HG03457 (cell line): ENCODE measurements around the gene FGF19.

Source experiments
- ATAC-seq: cut with Tn5 transposase; IDR thresholded peaks from one replicate; pipeline ENCODE4 v1.9.1; 2021; ENCODE audit warnings: moderate number of reproducible peaks; ENCODE audit not compliant: unreplicated experiment

The FGF19 gene

DNA sequence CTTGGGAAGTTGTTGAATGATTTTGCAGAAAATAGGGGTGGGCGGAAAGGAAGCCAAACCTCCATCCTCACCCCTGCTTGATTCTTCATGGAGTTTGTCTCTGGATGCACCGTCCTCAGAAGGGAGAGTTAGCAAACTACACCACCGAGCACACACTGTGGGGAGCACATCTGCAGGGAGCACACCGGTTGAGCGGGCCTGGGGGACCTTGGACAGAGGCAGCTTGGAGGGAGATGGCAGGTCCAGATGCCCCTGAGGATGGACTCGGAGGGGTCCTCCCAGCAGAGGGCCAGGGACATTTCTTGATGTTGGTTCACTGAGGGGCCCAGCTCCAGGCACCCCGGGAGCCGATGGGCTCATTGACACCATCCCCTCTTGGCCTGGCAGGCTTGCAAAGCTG, 15.1 kb upstream of the FGF19 start:
- no peak for ATAC-seq

DNA sequence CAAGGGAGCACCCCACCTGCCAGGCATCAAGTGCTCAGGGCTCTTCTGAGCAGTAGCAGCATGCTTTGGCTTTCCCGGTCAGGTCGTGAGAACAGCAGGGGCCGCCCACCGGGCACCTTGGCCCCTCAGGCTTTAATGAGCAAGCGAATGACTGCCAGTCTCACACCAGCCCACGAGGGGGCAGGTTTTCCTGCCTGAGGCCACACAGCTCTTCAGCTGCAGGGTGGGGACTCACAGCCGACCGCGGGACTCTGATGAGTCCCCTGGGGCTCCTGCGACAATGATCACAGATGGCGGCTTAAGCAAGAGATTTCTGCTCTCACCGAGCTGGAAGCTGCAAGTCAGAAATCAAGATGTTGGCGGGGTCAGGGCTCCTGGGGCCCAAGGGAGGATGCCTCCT, 14.3 kb upstream of the FGF19 start:
- no peak for ATAC-seq

DNA sequence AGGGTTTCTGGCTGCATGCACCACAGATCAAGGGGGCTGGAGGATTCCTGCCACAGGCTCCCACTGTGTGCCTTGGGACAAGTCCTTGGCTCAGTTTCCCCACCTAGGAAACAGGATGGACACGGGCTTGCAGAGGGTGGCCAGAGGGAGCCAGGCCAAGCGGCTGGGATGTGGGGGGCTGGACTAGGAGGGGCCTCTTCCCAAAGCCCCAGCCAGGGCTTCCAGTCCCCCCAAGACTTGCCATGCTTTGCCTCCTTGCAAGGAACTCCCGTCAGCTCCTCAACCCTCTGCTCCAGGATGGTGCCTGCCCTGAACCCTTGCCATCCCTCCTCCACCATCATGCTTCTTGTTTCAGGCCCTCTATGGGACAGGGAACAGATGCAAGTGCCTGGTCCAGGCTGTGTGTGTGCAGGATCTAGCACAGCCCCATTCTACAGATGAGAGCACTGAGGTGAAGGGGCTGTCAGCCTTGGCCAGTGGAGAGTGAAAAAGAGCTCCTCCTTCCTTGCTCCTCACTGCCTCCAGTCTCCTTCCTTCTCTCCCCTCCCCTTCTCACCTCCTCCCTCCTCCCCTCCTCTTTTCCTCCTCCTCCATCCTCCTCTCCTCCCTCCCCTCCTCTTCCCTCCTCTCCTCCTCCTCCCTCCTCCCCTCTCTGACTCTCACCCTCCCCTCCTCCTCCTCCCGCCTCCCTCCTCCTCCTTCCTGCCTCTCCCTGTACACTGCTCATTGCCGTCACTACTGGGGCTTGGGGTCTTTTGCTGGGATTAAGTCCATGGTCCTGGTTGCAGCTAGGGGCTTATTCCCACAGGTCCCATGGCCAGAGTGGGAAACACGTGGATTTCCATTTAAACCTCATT, 13.3 kb upstream of the FGF19 start:
- no peak for ATAC-seq

DNA sequence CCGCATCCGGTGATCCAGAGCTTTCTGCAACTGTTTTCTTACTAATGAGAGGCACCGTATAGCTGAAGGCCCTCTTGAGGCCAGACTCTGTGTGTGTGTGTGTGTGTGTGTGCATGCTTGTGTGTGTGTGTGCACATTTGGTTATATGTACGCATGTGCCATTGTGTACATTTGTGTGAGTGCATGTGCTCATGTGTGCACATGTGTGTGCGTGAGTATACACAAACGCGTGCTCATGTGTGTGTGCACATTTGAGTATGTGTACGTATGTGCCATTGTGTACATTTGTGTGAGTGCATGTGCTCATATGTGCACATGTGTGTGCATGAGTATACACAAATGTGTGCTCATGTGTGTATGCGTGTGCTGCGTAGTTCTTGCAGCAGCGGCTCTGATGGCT, 12.3 kb upstream of the FGF19 start:
- no peak for ATAC-seq

DNA sequence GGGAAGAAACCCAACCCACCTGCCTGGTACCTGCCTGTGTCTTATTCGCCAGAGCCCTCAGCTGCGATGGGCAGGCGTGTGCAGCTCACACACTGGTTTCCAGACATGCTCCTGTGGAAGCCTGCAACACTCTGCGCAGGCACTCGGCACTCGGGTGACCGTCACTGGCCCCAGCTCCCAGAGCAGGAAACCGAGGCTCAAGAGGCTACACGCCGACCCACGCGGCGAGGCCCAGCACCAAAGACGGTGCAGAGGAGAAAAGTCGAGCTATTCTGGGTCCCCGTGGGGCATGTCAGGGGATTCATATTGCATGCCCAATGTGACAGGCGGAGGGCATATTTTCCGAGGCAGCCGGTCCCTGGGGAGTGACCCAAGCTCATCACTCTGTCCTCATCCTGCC, 11.6 kb upstream of the FGF19 start:
- ATAC-seq: no peak

DNA sequence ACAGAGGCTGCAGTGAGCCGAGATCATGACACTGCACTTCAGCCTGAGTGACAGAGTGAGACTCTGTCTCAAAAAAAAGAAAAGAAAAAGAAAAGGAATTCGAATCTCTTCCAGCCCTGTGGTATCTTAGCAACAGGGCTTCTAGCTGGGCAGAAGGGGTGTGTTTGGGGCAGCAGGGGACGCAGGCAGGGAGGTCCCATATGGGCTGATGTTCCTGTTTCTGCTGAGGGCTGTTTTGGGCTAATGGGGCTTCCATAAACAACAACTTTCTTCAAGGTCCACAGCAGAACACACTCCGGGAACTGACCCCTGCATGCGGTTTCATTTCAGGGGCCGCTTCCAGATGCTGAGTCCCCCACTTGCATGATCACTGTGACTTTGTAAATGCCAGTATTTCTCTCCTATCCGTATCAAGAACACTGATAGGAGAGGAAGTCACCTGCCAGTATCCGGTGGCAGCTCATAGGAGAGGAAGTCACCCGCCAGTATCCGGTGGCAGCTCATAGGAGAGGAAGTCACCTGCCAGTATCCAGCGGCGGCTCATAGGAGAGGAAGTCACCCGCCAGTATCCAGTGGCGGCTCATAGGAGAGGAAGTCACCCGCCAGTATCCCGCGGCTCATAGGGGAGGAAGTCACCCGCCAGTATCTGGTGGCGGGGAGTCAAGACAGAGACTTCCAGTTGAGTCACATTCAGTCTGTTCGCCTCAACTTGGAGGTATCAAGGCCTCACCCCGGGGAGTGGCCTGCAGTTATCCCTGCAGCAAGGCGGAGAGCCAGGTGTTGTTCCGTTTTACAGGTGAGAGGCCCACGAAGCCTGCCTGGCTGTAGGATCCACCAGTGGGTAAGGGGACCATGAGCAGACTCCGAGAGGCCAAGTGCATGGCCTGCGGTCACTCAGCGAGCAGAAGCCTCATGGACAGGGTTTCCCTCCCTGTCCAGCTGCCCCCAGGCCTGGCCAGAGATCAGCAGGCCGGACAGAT, 8.3 kb upstream of the FGF19 start:
- no peak for ATAC-seq

DNA sequence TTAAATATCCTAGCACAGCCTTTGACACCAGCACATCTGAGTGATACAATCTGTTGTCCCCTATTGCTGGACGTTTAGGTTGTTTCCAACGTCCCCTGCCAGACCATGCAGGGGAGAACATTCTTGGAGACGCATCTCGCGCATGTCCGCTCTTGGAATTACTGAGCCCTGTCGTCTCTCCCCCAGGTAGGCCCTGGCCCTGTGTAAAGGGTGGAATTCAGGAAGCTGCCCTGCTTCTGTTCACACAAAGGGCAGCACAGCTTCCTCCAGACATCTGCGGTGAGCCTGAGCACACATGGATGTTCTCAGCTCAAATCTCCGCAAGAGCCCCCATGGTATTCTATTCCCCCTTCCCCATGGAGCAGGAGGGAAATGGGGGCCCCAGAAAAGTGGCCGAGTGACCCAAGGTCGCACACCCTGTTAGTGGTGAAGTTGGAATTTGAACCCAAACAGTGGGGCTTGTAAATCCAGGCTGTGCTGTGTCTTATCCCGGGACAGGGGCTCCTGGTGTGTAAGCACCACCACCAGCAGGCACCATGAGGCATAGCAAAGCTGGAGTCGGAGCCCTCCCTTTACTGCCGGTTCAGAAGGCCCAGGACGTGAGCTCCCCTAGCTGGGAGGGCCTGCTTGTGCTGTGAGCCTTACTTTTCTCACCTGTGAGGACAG, 5.0 kb upstream of the FGF19 start:
- no peak for ATAC-seq

DNA sequence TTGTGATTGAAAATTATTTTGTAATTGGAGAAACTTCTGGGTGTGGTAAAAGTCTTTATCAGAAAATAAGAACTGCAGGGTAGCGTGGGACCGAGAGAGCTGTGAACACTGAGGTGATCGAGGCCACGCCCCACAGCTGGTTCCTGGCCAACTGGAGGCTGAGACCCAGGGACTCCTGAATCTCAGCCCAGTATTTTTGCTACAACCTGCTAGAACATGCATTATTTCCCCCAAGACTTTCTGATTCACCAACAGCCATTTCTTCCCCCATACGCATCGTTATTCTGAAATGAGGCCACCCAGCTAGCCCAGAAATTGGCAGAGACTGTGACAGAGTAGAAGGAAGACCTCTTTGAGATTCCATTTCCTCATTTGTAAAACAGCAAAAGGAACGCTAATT, 3.4 kb upstream of the FGF19 start:
- ATAC-seq: no peak

DNA sequence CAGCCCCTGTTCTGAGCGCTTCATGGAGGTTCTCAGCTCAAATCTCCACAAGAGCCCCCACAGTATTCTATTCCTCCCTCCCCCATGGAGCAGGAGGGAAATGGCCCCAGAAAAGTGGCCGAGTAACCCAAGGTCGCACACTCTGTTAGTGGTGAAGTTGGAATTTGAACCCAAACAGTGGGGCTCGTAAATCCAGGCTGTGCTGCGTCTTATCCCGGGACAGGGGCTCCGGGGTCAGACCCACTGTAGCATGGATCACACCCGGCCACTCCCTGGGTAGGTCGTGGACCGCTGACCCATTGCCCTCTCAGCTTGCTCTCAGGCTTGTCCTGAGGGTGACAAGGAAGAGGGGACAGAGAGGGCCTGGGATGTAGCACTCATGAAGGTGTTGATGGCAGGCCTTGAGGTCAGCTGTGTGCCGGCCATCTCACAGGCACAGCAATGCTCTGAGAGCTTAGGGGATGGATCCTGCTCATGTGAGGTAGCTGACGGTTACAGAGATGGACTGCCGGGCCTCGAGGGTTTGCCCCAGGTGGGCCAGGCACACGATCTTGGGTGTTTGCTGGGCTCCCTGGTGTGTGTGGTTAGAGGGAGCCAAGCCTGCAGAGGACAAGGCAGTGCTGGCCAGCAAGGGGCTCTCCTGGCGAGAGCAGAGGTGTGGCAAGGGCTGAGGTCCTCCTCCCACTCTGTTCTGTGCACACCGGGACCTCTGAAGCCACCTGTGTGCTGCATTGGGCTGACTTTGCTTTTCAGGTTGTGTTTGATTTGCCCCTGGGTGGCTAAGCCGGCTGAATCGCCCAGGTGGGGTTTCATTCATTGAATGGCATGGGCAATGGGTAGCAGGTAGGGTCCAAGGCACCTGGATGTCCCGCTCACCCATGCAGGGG, 2.3 kb upstream of the FGF19 start:
- ATAC-seq: no peak

DNA sequence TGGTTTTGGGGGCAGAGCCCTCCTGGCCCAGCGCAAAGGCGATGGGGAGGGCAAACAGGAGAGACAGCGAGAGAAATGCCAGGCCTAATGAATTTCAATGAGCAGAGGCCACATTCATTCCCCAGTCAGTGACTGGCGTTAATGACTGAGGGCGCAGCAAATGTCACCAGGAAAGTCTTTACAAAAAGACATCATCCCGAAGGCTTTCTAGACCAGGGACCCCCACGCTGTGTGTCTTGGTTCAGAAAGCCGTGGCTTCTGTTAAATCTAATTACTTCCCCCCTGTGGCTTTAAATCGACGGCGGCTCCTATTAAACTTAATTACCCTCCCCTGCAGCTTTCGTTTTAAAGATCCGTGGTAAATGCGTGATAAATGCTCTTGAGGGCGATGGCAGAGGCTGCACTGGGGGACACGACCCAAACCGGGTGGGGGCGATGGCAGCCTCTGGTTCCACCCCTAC, 1.6 kb upstream of the FGF19 start:
- ATAC-seq: no peak

DNA sequence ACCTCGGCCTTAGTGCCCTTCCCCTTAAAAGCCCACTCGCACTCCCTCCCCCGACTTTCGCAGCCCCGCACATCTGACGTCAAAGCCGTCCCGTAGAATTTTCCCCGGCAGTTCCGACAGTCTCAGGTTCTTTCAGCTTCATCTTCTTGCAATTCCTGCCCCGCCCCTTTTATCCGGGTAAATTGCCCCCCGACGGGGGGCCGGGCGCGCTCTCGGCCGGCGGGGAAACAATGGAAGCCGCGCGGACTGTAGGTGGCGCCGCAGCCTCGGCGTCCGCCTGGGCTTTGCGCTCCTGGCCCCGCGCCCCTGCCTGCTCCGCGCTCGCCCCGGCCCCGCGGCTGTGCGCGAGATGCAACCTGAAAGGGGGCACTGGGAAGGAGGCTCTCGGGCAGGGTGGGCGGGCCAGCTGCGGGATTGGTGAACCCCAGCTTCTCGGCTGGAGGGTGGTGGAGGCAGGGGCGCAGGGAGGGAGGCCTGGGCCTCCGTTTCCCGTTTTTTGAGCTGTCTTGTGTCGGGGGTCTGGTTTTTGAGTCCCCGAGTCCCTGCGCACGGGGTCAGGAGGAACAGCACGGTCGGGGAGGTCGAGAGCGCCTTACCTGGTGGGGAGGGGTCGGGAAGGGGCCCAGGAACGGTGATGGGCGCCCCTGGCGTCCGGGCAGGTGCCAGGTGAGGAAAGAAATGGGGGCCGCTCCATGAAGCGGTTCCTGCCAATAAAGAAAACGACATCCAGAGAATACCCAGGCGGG, 859 bp upstream of the FGF19 start:
- ATAC-seq: no peak

DNA sequence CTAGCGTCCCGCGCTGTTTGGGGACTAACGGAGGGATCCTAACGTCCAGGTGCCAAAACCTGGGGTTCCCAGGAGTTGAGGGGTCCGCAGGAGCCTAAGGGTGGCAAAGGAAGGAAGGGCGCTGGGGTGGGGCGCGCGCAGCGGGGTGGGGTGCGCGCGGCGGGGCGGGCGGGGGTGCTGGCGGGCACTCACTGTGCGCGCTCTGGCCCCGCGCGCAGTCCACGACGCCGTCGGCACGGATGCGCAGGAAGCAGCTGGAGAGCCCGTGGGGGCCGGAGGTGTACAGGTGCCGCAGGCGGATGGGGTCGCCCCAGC, 412 bp downstream of the FGF19 start:
- ATAC-seq: no peak

DNA sequence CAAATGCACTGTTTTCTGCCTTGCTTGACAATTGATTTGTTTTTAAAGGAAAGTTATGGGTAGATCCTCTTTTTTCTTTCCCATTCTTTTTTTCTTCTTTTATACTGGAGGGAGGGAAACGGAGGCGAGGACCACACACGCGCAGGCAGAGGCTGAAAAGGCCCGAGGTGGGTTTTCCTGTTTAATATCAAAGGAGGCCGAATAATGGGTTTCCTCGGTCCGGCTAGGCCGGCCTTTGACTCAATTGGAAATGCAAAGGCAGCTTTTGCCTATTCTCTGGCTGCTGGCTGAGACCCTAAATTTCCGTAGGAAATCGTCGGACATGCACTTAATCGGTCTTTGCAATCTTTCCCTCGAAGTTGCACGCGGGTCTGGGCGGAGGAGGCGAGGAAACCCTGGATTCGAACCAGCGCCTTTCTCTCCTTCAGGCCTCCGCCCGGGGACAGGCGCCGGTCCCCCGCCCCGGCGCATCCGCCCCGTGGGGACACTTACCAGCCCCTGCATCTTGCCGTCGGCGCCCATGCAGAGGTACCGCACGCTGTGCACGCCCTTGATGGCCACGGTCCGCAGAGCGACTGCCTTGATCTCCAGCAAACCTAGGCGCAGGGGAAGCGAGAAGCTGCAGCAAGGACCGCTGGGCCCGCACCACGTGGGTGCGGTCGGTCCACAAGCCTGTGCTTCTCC, 911 bp downstream of the FGF19 start:
- ATAC-seq: no peak

DNA sequence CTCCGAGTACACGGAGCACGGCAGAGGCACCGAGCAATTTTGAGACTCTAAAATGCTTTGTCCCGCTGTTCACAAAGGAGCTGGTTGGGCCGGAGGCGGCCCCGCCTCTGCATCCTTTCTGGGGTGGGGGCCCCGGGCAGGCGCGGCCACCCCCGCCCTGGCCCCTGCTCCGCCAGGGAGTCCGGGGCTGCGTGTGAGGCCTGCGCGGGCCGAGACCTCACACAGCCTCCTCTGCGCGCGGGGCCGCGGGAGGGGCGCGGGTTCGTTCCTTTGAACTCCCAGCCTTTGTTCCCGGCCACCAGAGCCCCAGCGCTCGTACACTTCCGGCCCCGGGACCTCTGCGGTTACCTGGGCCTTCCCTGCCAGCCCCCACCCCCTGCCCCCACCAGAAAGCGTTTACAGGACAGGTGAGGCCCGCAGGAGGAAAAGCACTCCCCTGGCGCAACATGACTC, 1.6 kb downstream of the FGF19 start:
- ATAC-seq: no peak

DNA sequence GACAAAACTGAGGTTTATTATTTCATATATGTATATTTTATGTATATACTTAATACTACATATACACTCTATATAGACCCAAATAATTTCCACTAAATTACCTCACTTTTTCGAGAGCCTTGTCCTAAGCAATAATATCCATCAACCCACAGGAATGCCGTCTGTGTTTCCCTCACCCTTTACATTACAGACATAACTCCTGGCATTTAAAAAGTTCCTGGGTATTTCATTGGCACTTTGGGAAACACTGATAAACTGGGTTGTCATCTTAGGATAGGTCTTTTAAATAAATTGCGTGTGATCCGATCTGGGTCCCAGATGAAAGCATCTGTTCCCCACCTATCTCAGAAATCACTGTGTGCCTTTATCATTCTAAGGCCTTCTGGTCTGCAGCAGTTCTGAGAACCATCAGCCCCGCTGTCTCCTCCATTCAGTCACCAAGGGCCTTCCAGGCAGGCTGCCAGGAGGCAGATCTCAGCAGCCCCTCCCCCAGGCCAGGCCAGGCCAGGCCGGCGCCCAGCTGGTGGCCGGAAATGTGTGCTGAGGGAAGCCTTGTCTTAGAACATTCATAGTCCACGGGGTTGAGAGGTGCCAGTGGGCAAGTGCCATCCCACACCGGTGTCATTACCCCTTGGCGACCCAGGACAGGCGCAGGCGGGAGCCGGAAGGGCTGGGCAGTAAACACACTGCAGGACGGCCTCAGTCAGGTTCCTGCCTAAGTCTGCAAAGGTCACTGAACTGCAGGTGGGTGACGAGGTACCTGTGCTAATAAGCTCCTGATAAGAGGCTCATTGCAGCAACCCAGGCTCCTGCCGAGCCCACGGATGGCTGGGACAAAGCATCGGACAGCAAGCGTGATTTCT, 3.3 kb downstream of the FGF19 start:
- no peak for ATAC-seq

DNA sequence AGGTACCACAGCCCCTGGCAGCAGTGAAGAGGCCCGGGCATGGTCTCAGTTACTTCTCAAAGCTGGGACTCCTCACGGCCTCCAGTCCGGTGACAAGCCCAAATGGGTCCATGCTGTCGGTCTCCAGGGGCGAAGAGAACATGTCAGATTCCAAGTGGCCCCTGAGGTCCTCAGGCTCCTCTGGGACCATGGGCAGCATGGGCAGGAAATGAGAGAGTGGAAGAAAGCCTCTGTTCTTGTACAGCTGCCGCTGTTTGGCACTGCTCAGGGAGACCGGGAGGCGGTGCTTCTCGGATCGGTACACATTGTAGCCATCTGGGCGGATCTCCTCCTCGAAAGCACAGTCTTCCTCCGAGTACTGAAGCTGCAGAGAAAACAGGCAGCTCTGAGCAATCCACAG, 4.6 kb downstream of the FGF19 start:
- ATAC-seq: no peak

DNA sequence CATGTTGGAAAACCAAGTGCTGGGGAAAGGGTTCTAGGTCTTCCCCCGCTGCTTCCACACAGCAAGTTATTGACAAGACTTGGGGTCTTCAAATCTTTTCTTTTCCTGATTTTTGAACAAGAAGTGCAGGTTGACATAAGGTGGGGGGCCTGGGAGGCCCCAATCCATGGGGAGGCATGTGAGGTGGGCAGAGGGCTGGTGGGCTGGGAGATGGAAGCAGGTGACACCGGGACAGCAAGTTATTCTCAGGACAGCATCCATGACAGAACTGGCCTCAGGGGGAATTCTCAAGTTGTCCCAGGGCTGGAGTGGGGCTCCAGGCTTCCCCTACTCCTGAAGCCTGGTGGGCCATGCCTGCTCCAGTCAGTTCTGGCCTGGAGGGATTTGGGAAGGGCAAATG, 5.5 kb downstream of the FGF19 start:
- no peak for ATAC-seq

DNA sequence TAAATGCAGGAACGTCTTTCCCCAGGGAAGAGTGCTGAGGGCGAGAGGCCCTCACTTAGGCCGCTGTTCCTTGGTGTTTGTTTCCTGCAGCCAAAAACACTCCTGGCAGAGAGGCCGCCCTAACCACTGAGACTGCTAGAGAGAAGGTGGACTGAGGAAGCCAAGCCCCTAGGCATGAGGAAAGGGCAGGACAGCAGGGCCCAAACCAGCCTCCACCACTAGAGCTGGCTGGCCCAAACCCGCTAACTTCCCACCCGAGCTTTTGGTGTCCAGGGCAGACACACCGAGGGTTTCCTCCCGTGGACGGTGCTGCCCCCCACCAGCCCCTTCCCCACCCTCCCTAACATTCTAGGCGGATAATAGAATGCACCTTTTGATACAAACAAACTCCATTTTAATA, 6.0 kb downstream of the FGF19 start:
- ATAC-seq: no peak
